B cell (primary cell): ENCODE measurements around the gene HSPA14.

ENCODE experiments used
- EZH2 ChIP-seq: IDR thresholded peaks from 2 replicates; pipeline ENCODE4 v1.6.1; 2012; ENCODE audit warnings: borderline replicate concordance, low read depth, mild to moderate bottlenecking, moderate library complexity, low read length; ENCODE audit not compliant: insufficient read depth, poor library complexity, severe bottlenecking
- TF ChIP-seq, protein P1 (sequence below): fragments of 200-600 bp; IDR thresholded peaks from one replicate; pipeline ENCODE4 v1.8.0; 2022; ENCODE audit warnings: antibody characterized with exemption, mild to moderate bottlenecking

- TF ChIP-seq, protein P1, sequence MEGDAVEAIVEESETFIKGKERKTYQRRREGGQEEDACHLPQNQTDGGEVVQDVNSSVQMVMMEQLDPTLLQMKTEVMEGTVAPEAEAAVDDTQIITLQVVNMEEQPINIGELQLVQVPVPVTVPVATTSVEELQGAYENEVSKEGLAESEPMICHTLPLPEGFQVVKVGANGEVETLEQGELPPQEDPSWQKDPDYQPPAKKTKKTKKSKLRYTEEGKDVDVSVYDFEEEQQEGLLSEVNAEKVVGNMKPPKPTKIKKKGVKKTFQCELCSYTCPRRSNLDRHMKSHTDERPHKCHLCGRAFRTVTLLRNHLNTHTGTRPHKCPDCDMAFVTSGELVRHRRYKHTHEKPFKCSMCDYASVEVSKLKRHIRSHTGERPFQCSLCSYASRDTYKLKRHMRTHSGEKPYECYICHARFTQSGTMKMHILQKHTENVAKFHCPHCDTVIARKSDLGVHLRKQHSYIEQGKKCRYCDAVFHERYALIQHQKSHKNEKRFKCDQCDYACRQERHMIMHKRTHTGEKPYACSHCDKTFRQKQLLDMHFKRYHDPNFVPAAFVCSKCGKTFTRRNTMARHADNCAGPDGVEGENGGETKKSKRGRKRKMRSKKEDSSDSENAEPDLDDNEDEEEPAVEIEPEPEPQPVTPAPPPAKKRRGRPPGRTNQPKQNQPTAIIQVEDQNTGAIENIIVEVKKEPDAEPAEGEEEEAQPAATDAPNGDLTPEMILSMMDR, result no peak
- TF ChIP-seq EZH2, result no peak
Observed at GRCh38 chr10:14910953-14911352, 72.8 kb downstream of the HSPA14 start.
